Stimulated activated CD4-positive, alpha-beta T cell treated with anti-CD3 and anti-CD28 coated beads, TNF-alpha, amount 100 ng/mL, for 48 hours (primary cell): ENCODE results near the gene EPSTI1.
"Not testable (repeated sequence)": the region's sequence is repeated elsewhere in the genome, so short reads cannot be mapped to it uniquely, and the experiment has no call there.

Experiments
- DNase-seq, 3 donors: peaks; one replicate each; pipeline ENCODE4 v3.0.0-alpha.2; 2020; ENCODE audit warnings: low read depth in 3 of 3

Gene EPSTI1

GRCh38 chr13:42894765-42895243, 97.2 kb downstream of the EPSTI1 start:
- DNase-seq, result no peak

GRCh38 chr13:42893214-42893671, 98.8 kb downstream of the EPSTI1 start:
- DNase-seq, result no peak

- no peak for DNase-seq
Measured at GRCh38 chr13:42892760-42893159, 99.3 kb downstream of the EPSTI1 start.

- no peak for DNase-seq
Measured at GRCh38 chr13:42891591-42891990, 100.5 kb downstream of the EPSTI1 start.

- DNase-seq, result no peak
Measured at GRCh38 chr13:42885325-42885724, 106.7 kb downstream of the EPSTI1 start.

GRCh38 chr13:42883771-42884467, 108.1 kb downstream of the EPSTI1 start:
- no peak for DNase-seq

GRCh38 chr13:42883142-42883541, 108.9 kb downstream of the EPSTI1 start:
- DNase-seq, result no peak

- no peak for DNase-seq
Measured at GRCh38 chr13:42880056-42880605, 111.9 kb downstream of the EPSTI1 start.

GRCh38 chr13:42878721-42879120, 113.3 kb downstream of the EPSTI1 start:
- no peak for DNase-seq

- DNase-seq, result no peak
Measured at GRCh38 chr13:42876887-42877545, 115.0 kb downstream of the EPSTI1 start.

- DNase-seq, result no peak
Measured at GRCh38 chr13:42876270-42876714, 115.7 kb downstream of the EPSTI1 start.

- no peak for DNase-seq
Measured at GRCh38 chr13:42875475-42876269, 116.4 kb downstream of the EPSTI1 start.

- DNase-seq, result no peak
Measured at GRCh38 chr13:42874221-42874620, 117.8 kb downstream of the EPSTI1 start.

GRCh38 chr13:42873081-42873480, 119.0 kb downstream of the EPSTI1 start:
- DNase-seq, result no peak

- DNase-seq, result no peak
Measured at GRCh38 chr13:42867232-42867631, 124.8 kb downstream of the EPSTI1 start.

- no peak for DNase-seq
Measured at GRCh38 chr13:42865768-42866102, 126.3 kb downstream of the EPSTI1 start.

GRCh38 chr13:42864952-42865767, 126.9 kb downstream of the EPSTI1 start:
- no peak for DNase-seq

GRCh38 chr13:42862370-42862769, 129.7 kb downstream of the EPSTI1 start:
- DNase-seq, result not testable (repeated sequence)

GRCh38 chr13:42860485-42860884, 131.6 kb downstream of the EPSTI1 start:
- DNase-seq, result no peak

- DNase-seq, result no peak
Measured at GRCh38 chr13:42859760-42860159, 132.3 kb downstream of the EPSTI1 start.

- DNase-seq, result no peak
Measured at GRCh38 chr13:42855410-42855809, 136.6 kb downstream of the EPSTI1 start.
